Suprapubic skin (tissue), 3 donors: ENCODE results near the gene ARIH1.

ENCODE experiments used
- POLR2A ChIP-seq, 2 donors: fragments of 450-650 bp; IDR thresholded peaks; one replicate each; pipeline ENCODE4 v1.6.1; 2017; ENCODE audit warnings: antibody characterized with exemption in 2 of 2, mild to moderate bottlenecking in 2 of 2, moderate library complexity in 2 of 2
- TF ChIP-seq, protein P1 (sequence below), 2 donors: fragments of 200-600 bp in 1 of 2; fragments of 450-650 bp in 1 of 2; sonication (generic) in 1 of 2; IDR thresholded peaks; one replicate each; pipeline ENCODE4 v1.5.1; 2016 to 2019; ENCODE audit warnings: antibody characterized with exemption in 2 of 2, mild to moderate bottlenecking in 1 of 2, moderate library complexity in 1 of 2

DNA sequence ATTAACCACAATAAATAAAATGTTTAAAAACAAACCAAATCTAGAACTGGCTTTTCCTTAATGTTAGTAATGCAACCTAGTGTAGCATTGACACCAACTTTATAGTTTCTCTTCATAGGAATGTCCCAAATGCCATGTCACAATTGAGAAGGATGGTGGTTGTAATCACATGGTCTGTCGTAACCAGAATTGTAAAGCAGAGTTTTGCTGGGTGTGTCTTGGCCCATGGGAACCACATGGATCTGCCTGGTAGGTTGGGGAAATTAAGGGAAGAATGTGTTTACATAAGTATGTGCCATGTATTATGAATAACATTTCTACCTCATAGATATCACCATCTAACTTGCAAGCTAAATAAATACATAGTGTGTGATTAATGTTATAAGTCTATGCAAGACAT, 95.9 kb downstream of the ARIH1 start:
- TF ChIP-seq, protein P1, sequence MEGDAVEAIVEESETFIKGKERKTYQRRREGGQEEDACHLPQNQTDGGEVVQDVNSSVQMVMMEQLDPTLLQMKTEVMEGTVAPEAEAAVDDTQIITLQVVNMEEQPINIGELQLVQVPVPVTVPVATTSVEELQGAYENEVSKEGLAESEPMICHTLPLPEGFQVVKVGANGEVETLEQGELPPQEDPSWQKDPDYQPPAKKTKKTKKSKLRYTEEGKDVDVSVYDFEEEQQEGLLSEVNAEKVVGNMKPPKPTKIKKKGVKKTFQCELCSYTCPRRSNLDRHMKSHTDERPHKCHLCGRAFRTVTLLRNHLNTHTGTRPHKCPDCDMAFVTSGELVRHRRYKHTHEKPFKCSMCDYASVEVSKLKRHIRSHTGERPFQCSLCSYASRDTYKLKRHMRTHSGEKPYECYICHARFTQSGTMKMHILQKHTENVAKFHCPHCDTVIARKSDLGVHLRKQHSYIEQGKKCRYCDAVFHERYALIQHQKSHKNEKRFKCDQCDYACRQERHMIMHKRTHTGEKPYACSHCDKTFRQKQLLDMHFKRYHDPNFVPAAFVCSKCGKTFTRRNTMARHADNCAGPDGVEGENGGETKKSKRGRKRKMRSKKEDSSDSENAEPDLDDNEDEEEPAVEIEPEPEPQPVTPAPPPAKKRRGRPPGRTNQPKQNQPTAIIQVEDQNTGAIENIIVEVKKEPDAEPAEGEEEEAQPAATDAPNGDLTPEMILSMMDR (IDR thresholded peaks at IDR 0.05), result no peak
- no peak for TF ChIP-seq POLR2A (IDR thresholded peaks at IDR 0.05)
